Measurements from ENCODE around the gene MT1B. TPM values are rescaled to one million over a fixed set of nuclear protein-coding genes. Genes with fewer than 3 reads are reported as not detected.

MT1B gene
- polyA plus RNA-seq, 1 donor from 2014 or later: not detected

- no peaks in the 10 kb centered on the region for H3F3A ChIP-seq (ENCODE audit: insufficient read depth, low read length, poor library complexity, severe bottlenecking)
- H3K9me3 ChIP-seq (ENCODE audit: low read length): no peaks in the 10 kb centered on the region
- no peak overlapping the region for H3K9ac ChIP-seq (ENCODE audit: low read length)
- H3K36me3 ChIP-seq (ENCODE audit: insufficient read depth, low read length): no peaks in the 10 kb centered on the region
- H2AFZ ChIP-seq (ENCODE audit: low read depth, low read length): no peak overlapping the region
- no peak overlapping the region for H3K27ac ChIP-seq (ENCODE audit: low read length)
- TF ChIP-seq EP300 (conservative IDR thresholded peaks at IDR 0.05; ENCODE audit: poor library complexity, severe bottlenecking) (no peak), EZH2 (IDR thresholded peaks at IDR 0.05; ENCODE audit: borderline replicate concordance, insufficient read depth, low read length, poor library complexity, severe bottlenecking) (no peak), TAF1 (IDR thresholded peaks at IDR 0.05; ENCODE audit: low read depth) (no peak), MXI1 (conservative IDR thresholded peaks at IDR 0.05; ENCODE audit: poor library complexity, severe bottlenecking) (no peak), POLR2AphosphoS5 (IDR thresholded peaks at IDR 0.05) (no peak), SMC3 (conservative IDR thresholded peaks at IDR 0.05; ENCODE audit: poor library complexity) (no peak), RAD21 (conservative IDR thresholded peaks at IDR 0.05) (no peak)
- TF ChIP-seq, protein P1, sequence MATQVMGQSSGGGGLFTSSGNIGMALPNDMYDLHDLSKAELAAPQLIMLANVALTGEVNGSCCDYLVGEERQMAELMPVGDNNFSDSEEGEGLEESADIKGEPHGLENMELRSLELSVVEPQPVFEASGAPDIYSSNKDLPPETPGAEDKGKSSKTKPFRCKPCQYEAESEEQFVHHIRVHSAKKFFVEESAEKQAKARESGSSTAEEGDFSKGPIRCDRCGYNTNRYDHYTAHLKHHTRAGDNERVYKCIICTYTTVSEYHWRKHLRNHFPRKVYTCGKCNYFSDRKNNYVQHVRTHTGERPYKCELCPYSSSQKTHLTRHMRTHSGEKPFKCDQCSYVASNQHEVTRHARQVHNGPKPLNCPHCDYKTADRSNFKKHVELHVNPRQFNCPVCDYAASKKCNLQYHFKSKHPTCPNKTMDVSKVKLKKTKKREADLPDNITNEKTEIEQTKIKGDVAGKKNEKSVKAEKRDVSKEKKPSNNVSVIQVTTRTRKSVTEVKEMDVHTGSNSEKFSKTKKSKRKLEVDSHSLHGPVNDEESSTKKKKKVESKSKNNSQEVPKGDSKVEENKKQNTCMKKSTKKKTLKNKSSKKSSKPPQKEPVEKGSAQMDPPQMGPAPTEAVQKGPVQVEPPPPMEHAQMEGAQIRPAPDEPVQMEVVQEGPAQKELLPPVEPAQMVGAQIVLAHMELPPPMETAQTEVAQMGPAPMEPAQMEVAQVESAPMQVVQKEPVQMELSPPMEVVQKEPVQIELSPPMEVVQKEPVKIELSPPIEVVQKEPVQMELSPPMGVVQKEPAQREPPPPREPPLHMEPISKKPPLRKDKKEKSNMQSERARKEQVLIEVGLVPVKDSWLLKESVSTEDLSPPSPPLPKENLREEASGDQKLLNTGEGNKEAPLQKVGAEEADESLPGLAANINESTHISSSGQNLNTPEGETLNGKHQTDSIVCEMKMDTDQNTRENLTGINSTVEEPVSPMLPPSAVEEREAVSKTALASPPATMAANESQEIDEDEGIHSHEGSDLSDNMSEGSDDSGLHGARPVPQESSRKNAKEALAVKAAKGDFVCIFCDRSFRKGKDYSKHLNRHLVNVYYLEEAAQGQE (IDR thresholded peaks at IDR 0.05; ENCODE audit: borderline replicate concordance): no peak
- TF ChIP-seq, protein P2, sequence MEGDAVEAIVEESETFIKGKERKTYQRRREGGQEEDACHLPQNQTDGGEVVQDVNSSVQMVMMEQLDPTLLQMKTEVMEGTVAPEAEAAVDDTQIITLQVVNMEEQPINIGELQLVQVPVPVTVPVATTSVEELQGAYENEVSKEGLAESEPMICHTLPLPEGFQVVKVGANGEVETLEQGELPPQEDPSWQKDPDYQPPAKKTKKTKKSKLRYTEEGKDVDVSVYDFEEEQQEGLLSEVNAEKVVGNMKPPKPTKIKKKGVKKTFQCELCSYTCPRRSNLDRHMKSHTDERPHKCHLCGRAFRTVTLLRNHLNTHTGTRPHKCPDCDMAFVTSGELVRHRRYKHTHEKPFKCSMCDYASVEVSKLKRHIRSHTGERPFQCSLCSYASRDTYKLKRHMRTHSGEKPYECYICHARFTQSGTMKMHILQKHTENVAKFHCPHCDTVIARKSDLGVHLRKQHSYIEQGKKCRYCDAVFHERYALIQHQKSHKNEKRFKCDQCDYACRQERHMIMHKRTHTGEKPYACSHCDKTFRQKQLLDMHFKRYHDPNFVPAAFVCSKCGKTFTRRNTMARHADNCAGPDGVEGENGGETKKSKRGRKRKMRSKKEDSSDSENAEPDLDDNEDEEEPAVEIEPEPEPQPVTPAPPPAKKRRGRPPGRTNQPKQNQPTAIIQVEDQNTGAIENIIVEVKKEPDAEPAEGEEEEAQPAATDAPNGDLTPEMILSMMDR (IDR thresholded peaks at IDR 0.05; ENCODE audit: poor library complexity, severe bottlenecking): no peak
- no peaks in the 10 kb centered on the region for H3K9me2 ChIP-seq (ENCODE audit: insufficient read depth, low read length)
- H3K4me2 ChIP-seq (ENCODE audit: low read length): no peak overlapping the region
- no peaks in the 10 kb centered on the region for H3K79me2 ChIP-seq (replicated peaks; ENCODE audit: insufficient read depth, low read length)
- no peak overlapping the region for H3K4me3 ChIP-seq (ENCODE audit: low read length)
- peaks cover 60% of the 10 kb centered on the region for H3K27me3 ChIP-seq (ENCODE audit: insufficient read depth, low read depth, low read length)
- no peaks in the 10 kb centered on the region for H4K20me1 ChIP-seq (ENCODE audit: insufficient read depth)
Measured at GRCh38 chr16:56679078-56679730, 27.5 kb downstream of the MT1B start.

- TF ChIP-seq RAD21 (conservative IDR thresholded peaks at IDR 0.05): no peak
- TF ChIP-seq, protein P1 (IDR thresholded peaks at IDR 0.05; ENCODE audit: borderline replicate concordance): no peak
- no peak for TF ChIP-seq EP300 (conservative IDR thresholded peaks at IDR 0.05; ENCODE audit: poor library complexity, severe bottlenecking)
- TF ChIP-seq, protein P2 (IDR thresholded peaks at IDR 0.05; ENCODE audit: poor library complexity, severe bottlenecking): no peak
- TF ChIP-seq POLR2AphosphoS5 (IDR thresholded peaks at IDR 0.05): no peak
- no peak for TF ChIP-seq EZH2 (IDR thresholded peaks at IDR 0.05; ENCODE audit: borderline replicate concordance, insufficient read depth, low read length, poor library complexity, severe bottlenecking)
- TF ChIP-seq TAF1 (IDR thresholded peaks at IDR 0.05; ENCODE audit: low read depth): no peak
- H3K27me3 ChIP-seq (ENCODE audit: insufficient read depth, low read depth, low read length): peaks cover 60% of the 10 kb centered on the region
- no peaks in the 10 kb centered on the region for H3F3A ChIP-seq (ENCODE audit: insufficient read depth, low read length, poor library complexity, severe bottlenecking)
- H3K4me2 ChIP-seq (ENCODE audit: low read length): no peak overlapping the region
- H3K9me3 ChIP-seq (ENCODE audit: low read length): no peaks in the 10 kb centered on the region
- no peak overlapping the region for H2AFZ ChIP-seq (ENCODE audit: low read depth, low read length)
- H3K9ac ChIP-seq (ENCODE audit: low read length): no peak overlapping the region
- H3K27ac ChIP-seq (ENCODE audit: low read length): no peak overlapping the region
- H4K20me1 ChIP-seq (ENCODE audit: insufficient read depth): no peaks in the 10 kb centered on the region
- H3K9me2 ChIP-seq (ENCODE audit: insufficient read depth, low read length): no peaks in the 10 kb centered on the region
- H3K79me2 ChIP-seq (replicated peaks; ENCODE audit: insufficient read depth, low read length): no peaks in the 10 kb centered on the region
- H3K36me3 ChIP-seq (ENCODE audit: insufficient read depth, low read length): no peaks in the 10 kb centered on the region
- no peak overlapping the region for H3K4me3 ChIP-seq (ENCODE audit: low read length)
Measured at GRCh38 chr16:56679818-56680217, 28.1 kb downstream of the MT1B start.
